Epidermal melanocyte (primary cell): Measurements from ENCODE around the gene SCUBE1.

Experiments
- DNase-seq: peaks from one replicate; pipeline ENCODE4 v3.0.0; 2011; ENCODE audit warnings: low spot score; ENCODE audit not compliant: insufficient read length

SCUBE1 gene

DNA sequence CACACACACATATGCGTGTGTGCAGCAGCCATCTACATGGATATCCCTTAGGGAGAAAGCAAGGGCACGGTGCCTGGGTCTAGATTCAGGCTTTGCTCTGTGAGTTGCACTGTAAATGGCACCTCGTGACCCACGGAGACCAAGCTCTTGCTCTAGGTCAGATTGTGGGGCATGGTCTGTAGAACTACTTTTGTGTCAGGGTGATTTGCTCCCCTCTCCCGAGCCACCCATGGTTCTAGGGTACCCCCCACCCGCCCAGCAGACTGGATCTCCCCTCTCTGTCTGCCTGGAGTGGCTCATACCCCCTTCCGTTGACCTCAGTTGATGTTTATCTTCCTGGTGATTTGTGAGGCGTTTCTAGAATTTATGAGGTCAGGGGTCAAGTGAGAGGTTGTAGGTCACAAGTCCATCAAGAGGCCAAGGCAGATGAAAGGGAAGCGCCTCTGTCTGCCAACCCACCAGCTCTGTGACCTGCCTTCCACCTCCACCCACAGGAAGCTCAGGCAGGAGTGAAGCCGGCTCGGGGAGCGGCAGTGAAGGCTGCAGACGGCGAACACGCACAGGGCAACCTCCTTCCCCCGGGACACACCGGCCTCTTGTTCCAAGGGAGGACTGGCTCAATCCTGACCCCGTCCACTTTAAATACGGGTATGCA, 80.1 kb downstream of the SCUBE1 start:
- no peak for DNase-seq

DNA sequence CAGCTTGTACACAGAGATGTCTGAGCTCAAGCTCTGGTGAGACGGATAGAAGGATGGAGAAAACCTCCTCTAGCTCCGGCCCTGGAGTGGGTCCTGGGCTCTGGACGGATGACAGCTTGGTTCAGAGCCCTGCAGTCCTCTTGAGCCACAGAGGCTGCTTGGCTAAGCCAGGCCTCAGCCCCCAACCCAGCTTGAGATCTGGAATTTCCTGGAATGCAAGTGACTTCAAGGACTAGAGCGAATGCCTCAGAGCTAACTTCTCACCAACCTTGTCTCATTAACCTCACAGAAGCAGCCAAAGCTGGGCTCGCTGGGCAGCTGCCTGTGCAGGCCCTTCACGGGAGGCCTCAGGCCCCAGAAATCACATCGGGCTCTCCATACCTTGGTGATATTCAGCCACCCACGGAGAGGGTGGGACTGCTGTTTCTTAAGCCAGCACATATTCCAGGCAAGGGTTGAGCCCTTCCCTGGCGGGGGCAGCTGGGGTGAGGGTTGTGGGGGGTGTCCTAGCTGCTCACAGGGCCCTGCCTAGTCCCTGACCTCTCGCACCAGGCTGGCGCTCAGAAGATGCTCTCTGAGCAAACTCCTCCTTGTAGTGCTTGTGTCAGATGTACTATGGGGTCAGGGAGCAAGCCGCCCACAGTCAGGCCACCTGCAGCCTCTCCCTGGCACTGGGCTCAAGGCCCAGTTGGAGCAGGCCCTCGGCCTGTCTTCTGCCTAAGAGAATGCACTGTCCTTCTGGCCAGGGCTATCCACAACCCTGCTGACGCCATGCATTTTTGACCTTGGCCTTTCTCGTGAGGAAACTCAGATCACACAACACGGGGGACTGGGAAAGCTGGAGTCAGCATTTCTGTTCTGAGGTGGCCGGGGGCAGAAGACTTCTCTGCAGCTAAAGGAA, 82.6 kb downstream of the SCUBE1 start:
- DNase-seq = no peak

DNA sequence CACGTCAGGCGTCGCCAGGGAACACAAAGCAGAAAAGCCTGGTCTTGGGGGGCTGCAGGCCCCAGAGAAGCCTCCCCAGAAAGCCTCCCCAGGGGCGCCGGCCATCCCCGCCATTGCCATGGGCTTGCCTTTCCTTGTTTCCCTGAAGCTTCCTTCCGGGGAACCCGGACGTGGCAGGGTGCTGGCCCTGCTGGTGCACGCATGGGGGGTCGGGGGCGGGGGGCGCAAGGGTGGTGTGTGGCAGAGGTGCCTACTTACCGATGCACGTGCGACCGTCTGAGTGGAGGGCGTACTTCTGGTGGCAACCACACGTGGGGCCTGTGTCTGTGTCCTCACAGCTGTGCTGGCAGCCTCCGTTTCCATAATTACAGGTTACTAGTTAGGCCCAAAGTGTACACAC, 85.2 kb downstream of the SCUBE1 start:
- DNase-seq = no peak

DNA sequence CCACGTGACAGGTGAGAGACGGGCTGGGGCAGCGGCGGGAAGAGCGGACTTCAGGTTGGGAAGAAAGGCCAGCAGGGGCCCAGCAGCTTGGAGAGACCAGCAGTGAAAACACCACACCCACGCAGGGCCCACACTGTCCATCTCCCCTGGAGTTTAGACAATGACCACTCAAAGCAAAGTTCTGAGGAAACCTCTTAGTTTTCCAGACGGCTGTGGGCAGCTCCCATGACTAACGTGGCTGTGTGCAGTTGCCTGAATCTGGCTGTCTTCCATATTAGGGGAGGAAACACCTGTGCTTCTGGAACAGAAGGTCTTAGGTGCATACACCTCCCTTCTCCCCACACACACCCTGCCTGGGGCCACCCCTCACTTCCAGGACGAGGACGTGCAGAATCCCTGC, 85.6 kb downstream of the SCUBE1 start:
- no peak for DNase-seq

DNA sequence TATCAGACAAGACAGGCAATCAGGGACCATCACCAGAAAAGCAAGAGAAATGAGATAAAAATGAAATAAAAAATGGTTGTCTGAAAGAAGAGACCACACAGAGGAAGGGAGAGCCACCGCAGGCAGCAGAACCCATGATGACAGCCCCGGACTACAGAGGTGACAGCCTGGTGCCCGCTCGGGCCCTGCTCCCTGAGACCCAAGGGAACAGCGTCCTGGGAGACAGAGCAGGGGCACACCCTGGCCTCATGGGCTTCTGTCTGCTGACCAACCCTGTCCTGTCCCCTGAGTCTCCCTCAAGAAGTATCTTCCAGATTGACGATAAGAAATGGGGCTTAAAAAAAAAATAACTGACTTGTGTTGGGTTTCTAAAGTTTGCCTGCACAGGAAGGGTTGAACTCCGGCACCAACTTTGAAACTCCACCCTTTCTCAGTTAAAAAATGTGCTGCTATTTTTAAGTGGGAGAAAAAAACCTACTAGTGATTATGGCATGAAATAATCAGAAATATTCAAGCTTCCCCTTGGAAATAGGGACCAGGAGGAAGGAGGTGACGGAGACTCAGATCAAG, 86.1 kb downstream of the SCUBE1 start:
- DNase-seq = no peak

DNA sequence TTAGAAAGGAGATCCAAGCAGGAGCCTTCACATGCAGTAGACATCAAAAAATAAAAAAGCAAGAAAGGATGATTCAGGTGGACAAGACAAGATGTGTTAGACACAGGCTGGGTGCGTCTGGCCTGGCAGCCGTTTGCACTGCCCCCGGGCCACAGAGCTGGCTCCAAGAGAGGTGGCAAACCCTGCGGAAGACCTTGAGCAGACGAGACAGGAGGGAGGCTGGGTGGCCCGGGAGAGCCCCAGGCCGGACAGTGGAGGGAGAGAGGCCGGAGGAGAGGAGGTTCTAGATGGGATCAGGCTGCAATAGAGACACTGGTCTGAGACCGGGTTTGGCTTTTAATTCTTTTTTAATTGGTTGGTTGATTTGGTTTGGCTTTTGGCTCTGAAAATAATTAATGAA, 86.6 kb downstream of the SCUBE1 start:
- no peak for DNase-seq

DNA sequence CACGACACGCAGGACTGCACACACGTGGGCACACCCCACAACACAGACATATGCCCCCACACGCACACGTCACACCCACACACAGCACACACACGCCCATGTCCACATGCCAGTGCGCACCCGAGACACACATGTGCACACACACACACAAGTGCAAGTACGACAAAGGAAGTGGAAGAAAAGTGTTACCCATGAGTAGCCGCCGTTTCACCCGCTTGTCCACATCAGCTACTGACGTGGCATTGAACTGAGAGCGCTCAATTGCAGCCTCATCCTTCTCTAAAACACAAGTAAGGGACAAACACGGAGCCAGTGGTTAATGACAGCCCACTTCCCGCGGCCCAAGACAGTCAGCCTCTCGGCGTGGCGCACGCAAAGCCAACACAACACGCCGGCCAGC, 87.9 kb downstream of the SCUBE1 start:
- DNase-seq = no peak

DNA sequence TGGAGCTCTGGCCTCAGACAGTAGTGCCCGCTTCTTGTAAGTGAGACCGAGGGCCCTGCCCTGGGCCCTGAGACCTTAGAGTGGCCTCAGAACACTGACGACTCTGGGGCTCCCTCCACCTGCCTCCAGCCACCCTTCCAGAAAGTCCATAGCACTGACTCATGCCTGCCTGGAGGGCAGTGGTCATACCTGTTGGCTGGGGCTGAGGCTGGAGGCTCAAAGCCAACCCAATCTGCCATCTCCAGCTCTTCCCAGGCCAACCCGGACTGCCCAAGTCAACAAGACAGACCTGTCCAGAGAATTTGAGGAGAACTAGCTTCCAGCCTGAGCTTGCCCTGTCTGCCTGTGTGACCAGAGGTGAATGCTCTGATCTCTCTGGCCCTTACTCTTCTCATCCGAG, 89.3 kb downstream of the SCUBE1 start:
- DNase-seq = no peak

DNA sequence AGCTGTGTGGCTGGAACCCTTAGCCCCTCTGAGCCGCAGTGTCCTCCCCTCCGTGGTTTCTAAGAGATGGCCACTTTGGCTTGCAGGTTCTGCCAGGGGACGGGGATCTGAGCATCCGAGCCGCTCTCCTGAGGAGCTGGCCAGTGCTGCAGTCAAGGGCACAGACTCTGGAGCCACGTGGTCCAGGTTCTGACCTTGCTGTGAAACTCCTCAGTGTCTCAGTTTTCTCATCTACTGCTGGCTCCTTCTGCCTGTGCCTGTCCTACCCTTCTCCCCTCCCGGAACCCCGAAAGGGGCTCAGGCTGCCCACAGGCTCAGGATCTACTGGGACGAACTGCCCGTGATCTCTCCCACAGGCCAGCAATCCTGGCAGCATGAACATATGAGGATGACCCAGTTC, 90.9 kb downstream of the SCUBE1 start:
- DNase-seq = no peak

DNA sequence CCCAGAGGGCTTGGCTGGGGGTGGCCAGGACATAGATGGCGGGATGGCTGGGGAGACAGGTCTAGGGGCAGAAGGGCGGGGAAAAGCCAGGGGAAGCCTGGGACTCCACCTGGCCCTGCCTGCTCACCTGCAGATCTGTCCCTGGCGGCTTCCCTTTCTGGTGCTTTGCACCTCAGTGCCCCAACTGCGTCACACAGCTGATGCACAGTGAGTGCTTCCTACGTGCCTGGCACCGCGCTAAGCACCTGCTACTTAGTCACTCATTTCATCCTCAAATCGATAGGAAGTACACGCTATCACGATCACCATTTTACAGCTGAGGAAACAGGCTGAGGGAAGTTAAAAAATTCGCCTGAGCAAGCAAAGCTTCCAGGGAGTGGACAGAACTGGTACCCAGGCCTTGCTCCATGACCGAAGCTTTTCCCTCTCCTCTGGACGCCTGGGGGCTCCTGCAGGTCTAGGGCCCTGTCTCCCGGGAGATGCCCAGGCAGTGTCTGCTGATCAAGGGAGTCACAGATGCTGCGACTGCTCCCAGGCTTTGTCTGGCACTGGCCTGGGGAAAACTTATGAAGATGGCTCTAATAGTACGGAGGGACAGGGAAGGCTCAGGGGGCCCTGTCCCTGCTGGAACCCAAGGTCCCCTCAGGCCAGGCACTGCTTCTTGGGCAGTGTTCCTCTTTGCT, 93.2 kb downstream of the SCUBE1 start:
- DNase-seq = no peak

DNA sequence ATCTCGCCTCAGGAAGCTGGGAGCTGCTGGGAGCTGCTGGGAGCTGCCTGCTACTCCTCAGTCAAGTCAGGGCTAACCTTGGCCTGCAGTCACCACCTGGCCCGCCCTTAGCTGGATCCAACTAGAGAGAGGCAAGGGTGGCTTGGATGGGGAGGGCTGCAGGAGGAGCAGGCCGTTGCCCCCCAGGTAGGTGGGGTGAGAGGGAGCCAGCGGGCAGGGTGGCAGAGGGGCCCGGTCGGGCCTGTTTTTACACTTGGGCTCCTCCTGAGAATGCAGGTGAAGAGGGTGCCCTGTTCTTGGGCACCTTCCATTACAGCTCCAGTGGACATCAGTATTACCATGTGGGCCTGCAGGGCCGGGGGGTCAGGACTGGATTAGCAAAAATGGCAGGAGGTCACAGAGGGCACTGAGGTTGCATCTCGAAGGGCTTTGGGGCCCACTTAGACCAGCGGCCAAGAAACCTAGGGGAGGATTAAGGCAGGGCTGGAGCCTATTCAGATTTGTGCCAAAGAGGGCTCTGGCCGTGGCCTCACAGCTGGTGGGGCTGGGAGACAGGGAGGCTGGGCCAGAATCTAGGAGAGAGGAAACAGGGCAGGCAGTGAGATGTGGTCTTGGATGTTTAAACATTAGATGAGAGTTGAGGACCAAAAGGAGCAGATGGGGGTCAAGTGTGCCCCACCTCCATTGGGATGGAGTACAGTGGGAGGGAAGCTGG, 95.5 kb downstream of the SCUBE1 start:
- no peak for DNase-seq

DNA sequence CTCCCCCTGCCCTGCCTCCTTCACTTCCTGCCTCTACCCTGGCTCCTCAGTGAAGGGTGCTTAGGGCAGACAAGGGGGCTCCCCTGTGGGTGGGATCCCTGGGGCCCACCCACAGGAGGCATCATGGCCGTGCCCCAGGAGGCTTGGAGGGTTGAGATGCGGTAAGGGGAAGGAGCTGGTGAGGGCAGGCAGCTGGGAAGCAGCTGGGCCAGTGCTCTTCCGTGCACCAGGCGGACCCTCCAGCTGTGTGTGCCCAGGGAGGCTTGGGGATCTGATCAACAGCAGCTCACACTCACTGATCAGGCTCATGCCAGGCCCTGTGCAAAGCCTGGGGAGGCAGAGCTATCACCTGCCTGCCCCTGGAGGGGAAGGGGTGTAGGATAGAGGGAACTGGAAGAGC, 97.0 kb downstream of the SCUBE1 start:
- DNase-seq = no peak

DNA sequence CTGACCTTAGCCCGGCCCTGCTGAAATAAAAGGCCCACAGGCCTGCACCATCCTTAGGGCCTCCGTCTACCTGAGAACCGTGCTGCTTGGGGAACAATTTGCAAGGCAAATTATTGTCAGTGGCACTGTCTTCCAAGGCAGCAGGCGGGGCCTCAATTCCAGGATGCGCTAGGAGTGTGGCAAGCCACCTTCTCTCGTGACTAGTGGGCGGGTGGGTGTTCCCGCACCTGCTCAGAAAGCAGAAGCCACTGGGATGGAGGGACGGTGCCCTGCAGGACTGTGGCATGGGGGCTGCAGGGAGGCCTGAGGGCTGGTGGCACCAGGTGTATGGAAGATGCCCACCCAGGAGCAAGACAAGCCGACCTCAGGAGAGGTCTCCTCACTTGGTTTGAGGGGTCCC, 97.5 kb downstream of the SCUBE1 start:
- DNase-seq = no peak

DNA sequence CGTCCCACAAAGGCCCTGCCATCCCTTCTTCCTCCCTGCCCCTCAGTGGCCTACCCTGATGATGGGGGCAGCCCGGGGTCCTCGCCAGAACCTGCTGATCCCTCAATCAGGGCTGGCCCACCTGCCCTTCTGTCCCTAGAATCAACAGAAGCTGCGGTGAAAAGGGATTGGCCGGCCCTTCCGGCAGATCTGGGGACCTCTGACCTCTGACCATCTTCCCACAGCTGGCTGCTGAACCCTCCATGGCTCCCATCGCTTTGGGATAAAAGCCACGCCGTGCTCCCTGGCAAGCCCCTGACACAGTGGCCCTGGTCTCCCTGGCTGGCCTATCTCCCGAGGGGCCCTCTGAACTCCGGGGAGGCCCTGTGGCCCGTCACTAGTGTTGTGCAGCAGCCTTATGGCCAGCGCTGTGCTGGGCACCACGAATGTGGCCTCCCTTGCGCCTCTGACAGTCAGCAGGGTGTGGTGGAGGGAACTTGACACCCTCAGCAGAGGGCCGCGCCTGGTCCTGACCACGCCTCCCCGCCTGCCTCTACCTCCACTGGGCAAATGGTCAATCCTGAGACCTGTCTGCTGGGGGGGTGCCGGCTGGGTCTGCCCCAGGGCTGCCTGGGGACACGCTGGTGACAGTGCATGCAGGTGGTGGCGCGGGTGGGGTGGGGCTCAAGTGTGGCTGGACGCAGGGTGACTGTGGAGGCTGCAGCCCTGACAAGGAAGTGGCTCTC, 98.2 kb downstream of the SCUBE1 start:
- DNase-seq = no peak

DNA sequence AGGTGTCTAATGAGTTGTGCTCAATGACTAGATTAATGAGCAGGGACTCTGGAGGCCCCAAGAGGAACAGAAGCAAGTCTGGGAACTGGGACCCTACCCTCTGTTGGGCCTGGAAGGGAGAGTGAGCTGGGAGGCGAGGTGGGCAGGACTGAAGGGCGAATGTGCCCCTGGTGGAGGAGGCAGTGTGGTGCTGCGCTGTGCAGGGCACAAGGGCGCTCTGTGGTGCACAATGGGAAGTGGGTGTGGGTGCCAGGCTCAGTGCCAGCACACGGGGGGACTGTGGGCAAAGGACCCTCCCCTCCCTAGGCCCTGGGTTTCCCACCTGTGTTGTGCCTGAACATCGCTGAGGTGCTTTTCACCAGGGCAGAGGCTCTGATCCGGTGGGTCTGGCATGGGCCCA, 98.8 kb downstream of the SCUBE1 start:
- DNase-seq = no peak

DNA sequence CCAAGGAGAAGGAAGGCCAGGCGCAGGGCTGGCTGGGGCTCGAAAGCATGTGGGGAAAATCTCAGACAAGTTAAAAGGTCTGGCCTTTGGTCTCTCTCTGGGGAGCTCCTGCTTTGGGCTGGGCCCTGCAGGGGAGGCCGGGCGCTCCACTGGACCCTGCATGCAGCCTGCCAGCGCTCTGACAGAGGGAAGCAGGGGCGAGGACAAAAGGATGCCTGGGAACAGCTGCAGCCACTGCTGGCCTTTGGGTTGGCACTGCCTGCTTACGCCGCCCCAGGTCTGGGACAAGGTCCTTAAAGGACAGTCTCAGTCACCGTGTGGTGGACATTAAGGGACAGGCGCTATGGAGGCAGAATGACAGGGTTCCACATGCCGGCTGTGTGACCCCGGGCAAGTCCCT, 99.8 kb downstream of the SCUBE1 start:
- DNase-seq = no peak

DNA sequence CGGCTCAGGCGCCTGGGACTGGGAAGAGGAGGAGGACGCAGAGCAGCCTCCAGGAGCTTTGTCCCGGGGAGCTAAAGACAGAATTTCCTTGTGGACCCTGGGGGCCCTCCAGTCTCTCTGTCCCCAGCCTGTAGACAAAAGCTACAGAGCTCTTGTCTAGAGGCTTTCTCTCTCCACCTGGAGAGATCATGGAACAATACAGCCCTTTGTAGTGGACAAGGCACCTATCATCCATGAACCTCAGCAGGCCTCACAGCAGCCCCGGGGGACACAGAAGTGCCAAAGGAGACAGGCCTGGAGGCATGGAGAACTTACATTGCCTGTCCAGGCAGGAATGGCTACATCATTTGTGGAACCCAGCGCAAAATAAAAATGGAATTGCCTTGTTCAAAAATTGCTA, 100.5 kb downstream of the SCUBE1 start:
- DNase-seq = no peak

DNA sequence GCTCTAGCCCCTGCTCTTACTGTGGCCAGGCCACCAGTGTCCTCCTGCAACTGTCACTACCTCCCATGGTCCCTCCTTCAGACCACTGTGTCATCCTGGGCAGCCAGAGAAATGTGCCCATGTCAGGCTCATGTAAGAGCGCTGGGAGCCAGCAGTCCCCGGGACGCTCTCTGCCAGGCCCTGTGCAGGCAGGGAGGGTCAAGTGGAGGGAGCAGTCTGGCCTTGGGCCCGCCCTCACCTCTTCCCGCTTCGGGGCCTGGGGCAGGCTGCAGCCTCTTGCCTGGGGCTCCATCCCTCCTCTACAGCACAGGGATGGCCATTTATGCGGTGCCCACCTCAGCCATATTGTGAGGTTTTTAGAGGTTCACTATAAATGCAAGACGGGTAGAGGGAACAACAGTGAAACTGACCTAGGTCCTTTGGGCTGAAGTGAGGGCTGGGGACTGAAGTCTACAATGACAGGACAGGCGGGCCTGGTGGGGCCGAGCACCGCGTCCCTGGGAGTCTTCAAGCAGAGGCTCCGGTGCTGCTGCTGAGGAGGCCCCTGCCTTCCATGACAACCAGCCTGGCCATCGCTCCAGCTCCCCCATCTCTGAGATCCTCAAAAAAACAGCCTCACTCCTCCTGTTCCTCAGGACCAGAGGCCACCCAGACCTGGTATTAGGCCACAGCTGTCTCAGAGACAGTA, 101.3 kb downstream of the SCUBE1 start:
- no peak for DNase-seq

DNA sequence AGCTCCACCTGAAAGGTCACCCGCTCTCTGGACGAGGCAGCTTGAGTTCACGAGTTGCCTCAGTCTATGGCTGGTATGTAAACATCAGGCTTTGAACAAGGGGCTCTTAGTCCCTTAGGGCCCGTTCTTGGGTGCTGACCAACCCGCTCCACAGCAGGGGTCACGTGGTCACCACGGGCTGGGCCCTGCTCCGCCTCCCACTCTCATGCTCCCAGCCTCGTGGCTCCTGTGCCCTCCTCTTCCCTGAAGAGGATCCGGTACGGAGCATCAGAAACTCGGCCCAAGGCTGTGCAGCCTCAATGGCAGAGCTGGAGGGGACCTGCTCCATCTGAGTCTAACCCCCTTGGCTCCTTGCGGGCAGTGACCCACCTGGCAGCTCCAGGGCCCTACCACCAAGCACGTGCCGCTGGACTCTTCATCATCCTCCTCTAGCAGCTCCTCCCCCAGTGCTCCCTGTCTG, 102.0 kb downstream of the SCUBE1 start:
- DNase-seq = no peak

DNA sequence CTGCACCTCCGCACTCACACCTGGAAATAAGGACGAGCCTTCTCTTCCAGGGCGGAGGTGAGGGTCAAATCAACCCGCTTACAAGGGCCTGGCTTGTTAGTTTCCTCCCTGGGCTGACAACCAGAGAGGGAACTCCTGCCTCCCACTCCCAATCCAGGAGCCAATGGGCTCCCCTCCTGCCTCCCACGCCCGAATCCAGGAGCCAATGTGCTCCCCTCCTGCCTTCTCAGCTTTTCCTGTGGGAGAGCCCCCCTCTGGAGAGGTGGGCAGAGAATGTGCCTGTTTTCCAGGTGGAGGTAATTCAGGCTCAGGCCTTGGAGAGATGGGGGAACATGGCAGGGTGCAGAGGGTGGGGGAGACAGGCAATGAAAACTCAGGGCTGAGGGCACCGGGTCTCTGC, 102.6 kb downstream of the SCUBE1 start:
- no peak for DNase-seq
